NT2/D1 (cell line): Measurements from ENCODE around the gene LRRC31.

ENCODE experiments used
- DNase-seq: peaks from one replicate; pipeline ENCODE4 v3.0.0-alpha.2; 2011; ENCODE audit warnings: low read depth, low spot score
- H3K27me3 ChIP-seq: 2 replicates; pipeline ENCODE4 v1.6.0; 2011; ENCODE audit warnings: mild to moderate bottlenecking; ENCODE audit not compliant: insufficient read length, insufficient read depth
- H3K36me3 ChIP-seq: 2 replicates; pipeline ENCODE4 v1.6.1; 2011; ENCODE audit warnings: mild to moderate bottlenecking, low read length, mixed read lengths; ENCODE audit not compliant: insufficient read depth, insufficient read length
- H3K4me1 ChIP-seq: 2 replicates; pipeline ENCODE4 v1.5.1; 2011; ENCODE audit not compliant: insufficient read depth, insufficient read length
- H3K4me3 ChIP-seq: 2 replicates; pipeline ENCODE4 v1.5.1; 2011; ENCODE audit warnings: low read depth; ENCODE audit not compliant: insufficient read length
- H3K9ac ChIP-seq: 2 replicates; pipeline ENCODE4 v1.6.0; 2011; ENCODE audit warnings: low read depth; ENCODE audit not compliant: insufficient read length
- H3K9me3 ChIP-seq: 2 replicates; pipeline ENCODE4 v1.5.1; 2011; ENCODE audit warnings: mild to moderate bottlenecking, low read length; ENCODE audit not compliant: insufficient read depth
- SUZ12 ChIP-seq: IDR thresholded peaks from 2 replicates; pipeline ENCODE4 v1.6.1; 2011; ENCODE audit not compliant: insufficient read length, insufficient read depth; ENCODE audit errors: extremely low read depth
- YY1 ChIP-seq: IDR thresholded peaks from 2 replicates; pipeline ENCODE4 v1.6.1; 2011; ENCODE audit not compliant: insufficient read length, insufficient read depth
- ZNF274 ChIP-seq: IDR thresholded peaks from 2 replicates; pipeline ENCODE4 v1.6.1; 2011; ENCODE audit warnings: mild to moderate bottlenecking, low read depth, low read length

The LRRC31 gene

GRCh38 chr3:169869484-169870220, at the start of gene LRRC31:
TSS of gene LRRC31 (minus strand) at chr3:169869935. CDS start at chr3:169869807, 128 bp downstream.
- no peak within 1 kb of the TSS for H3K9ac ChIP-seq
- no peak within 1 kb of the TSS for H3K4me3 ChIP-seq
- no peaks in the 10 kb centered on the region for H3K9me3 ChIP-seq
- no peak for DNase-seq
- no peaks in the 10 kb centered on the region for H3K4me1 ChIP-seq
- TF ChIP-seq ZNF274 (no peak), SUZ12 (no peak), YY1 (no peak)
- H3K27me3 ChIP-seq: no peaks in the 10 kb centered on the region
- no peaks in the 10 kb centered on the region for H3K36me3 ChIP-seq

- H3K4me3 ChIP-seq: no peak overlapping the region
- no peaks in the 10 kb centered on the region for H3K27me3 ChIP-seq
- no peaks in the 10 kb centered on the region for H3K4me1 ChIP-seq
- no peak for DNase-seq
- H3K36me3 ChIP-seq: no peaks in the 10 kb centered on the region
- TF ChIP-seq YY1 (no peak), SUZ12 (no peak), ZNF274 (no peak)
- no peaks in the 10 kb centered on the region for H3K9me3 ChIP-seq
- H3K9ac ChIP-seq: no peak overlapping the region
Observed at GRCh38 chr3:169914321-169914720, 44.6 kb upstream of the LRRC31 start.

GRCh38 chr3:169913323-169913722, 43.6 kb upstream of the LRRC31 start:
- Histone ChIP-seq H3K4me1 (no peaks in the 10 kb centered on the region), H3K27me3 (no peaks in the 10 kb centered on the region), H3K9ac (no peak overlapping the region), H3K9me3 (no peaks in the 10 kb centered on the region), H3K36me3 (no peaks in the 10 kb centered on the region), H3K4me3 (no peak overlapping the region)
- no peak for DNase-seq
- TF ChIP-seq ZNF274: no peak
- TF ChIP-seq YY1: no peak
- TF ChIP-seq SUZ12: no peak

GRCh38 chr3:169911272-169911671, 41.5 kb upstream of the LRRC31 start, which contains the start of gene SAMD7:
TSS of gene SAMD7 (plus strand) at chr3:169911572. CDS start at chr3:169919499, 7,927 bp downstream.
- Histone ChIP-seq H3K9me3 (no peaks in the 10 kb centered on the region), H3K4me3 (no peak within 1 kb of the TSS), H3K4me1 (no peaks in the 10 kb centered on the region), H3K27me3 (no peaks in the 10 kb centered on the region), H3K36me3 (no peaks in the 10 kb centered on the region), H3K9ac (no peak within 1 kb of the TSS)
- no peak for DNase-seq
- TF ChIP-seq SUZ12 (no peak), ZNF274 (no peak), YY1 (no peak)

- TF ChIP-seq YY1 (no peak), ZNF274 (no peak), SUZ12 (no peak)
- no peaks in the 10 kb centered on the region for H3K27me3 ChIP-seq
- DNase-seq: no peak
- H3K4me1 ChIP-seq: no peaks in the 10 kb centered on the region
- H3K36me3 ChIP-seq: no peaks in the 10 kb centered on the region
- no peaks in the 10 kb centered on the region; the same call in 1 of the 2 replicates for H3K9me3 ChIP-seq
- no peak overlapping the region for H3K9ac ChIP-seq
- no peak overlapping the region for H3K4me3 ChIP-seq
Observed at GRCh38 chr3:169907944-169908343, 38.2 kb upstream of the LRRC31 start.

- Histone ChIP-seq H3K9ac (no peak overlapping the region), H3K4me1 (no peaks in the 10 kb centered on the region), H3K9me3 (no peaks in the 10 kb centered on the region; the same call in 1 of the 2 replicates), H3K4me3 (no peak overlapping the region), H3K36me3 (no peaks in the 10 kb centered on the region), H3K27me3 (no peaks in the 10 kb centered on the region)
- no peak for TF ChIP-seq SUZ12
- no peak for TF ChIP-seq ZNF274
- no peak for TF ChIP-seq YY1
- DNase-seq: peak; percentile 1
Observed at GRCh38 chr3:169907476-169907875, 37.7 kb upstream of the LRRC31 start.

- DNase-seq: no peak
- H3K9me3 ChIP-seq: peaks cover 18% of the 10 kb centered on the region; the same call in 1 of the 2 replicates
- no peak overlapping the region for H3K9ac ChIP-seq
- H3K4me3 ChIP-seq: no peak overlapping the region
- H3K36me3 ChIP-seq: no peaks in the 10 kb centered on the region
- no peaks in the 10 kb centered on the region for H3K27me3 ChIP-seq
- TF ChIP-seq YY1: no peak
- no peak for TF ChIP-seq SUZ12
- no peak for TF ChIP-seq ZNF274
- H3K4me1 ChIP-seq: no peaks in the 10 kb centered on the region
Observed at GRCh38 chr3:169905404-169905803, 35.7 kb upstream of the LRRC31 start.
